RWPE2 (cell line): ENCODE data around the gene SPRY1.
A peak's percentile ranks its signal among the peaks of the same experiment; 100 is the strongest.

ENCODE experiments used
- ATAC-seq: fragments of 200-7000 bp; cut with Tn5 transposase; 3 replicates; pipeline ENCODE4 v1.9.1; 2021; ENCODE audit warnings: low read depth
- DNase-seq: peaks from one replicate; pipeline ENCODE4 v3.0.0-alpha.2; 2020; ENCODE audit warnings: low spot score
- H3K27ac ChIP-seq: fragments of 450-650 bp; 2 replicates; pipeline ENCODE4 v1.5.1; 2017; ENCODE audit warnings: mild to moderate bottlenecking; ENCODE audit not compliant: poor library complexity, severe bottlenecking
- H3K27me3 ChIP-seq: fragments of 250-450 bp; sonication (Bioruptor Pico); 2 replicates; pipeline ENCODE4 v1.5.1; 2021; ENCODE audit warnings: mild to moderate bottlenecking, moderate library complexity; ENCODE audit not compliant: insufficient read depth, poor library complexity, severe bottlenecking
- H3K36me3 ChIP-seq: fragments of 250-450 bp; sonication (Bioruptor Pico); 2 replicates; pipeline ENCODE4 v1.5.1; 2020; ENCODE audit warnings: low read depth, mild to moderate bottlenecking, moderate library complexity
- H3K4me1 ChIP-seq: fragments of 250-450 bp; sonication (Bioruptor Pico); 2 replicates; pipeline ENCODE4 v1.5.1; 2021; ENCODE audit warnings: mild to moderate bottlenecking, moderate library complexity; ENCODE audit not compliant: insufficient read depth, poor library complexity, severe bottlenecking
- H3K4me3 ChIP-seq: fragments of 250-450 bp; sonication (Bioruptor Pico); 2 replicates; pipeline ENCODE4 v1.5.1; 2021; ENCODE audit warnings: mild to moderate bottlenecking, moderate library complexity; ENCODE audit not compliant: severe bottlenecking
- H3K9me3 ChIP-seq: fragments of 250-450 bp; sonication (Bioruptor Pico); 2 replicates; pipeline ENCODE4 v1.5.1; 2021; ENCODE audit warnings: mild to moderate bottlenecking, moderate library complexity; ENCODE audit not compliant: severe bottlenecking
- CTCF ChIP-seq: fragments of 450-650 bp; IDR thresholded peaks from one replicate; pipeline ENCODE4 v1.5.1; 2017; ENCODE audit warnings: mild to moderate bottlenecking, moderate library complexity; ENCODE audit not compliant: poor library complexity, severe bottlenecking

SPRY1 gene

GRCh38 chr4:123449780-123450179 is 53.2 kb downstream of the SPRY1 start:
- H3K4me3 ChIP-seq, result no peak overlapping the region
- H3K27ac ChIP-seq, result no peak overlapping the region
- H3K9me3 ChIP-seq, result no peaks in the 10 kb centered on the region
- TF ChIP-seq CTCF, result no peak
- H3K27me3 ChIP-seq, result no peaks in the 10 kb centered on the region
- ATAC-seq (peak; percentile 54), DNase-seq (no peak)
- H3K36me3 ChIP-seq, result no peaks in the 10 kb centered on the region
- no peaks in the 10 kb centered on the region for H3K4me1 ChIP-seq

GRCh38 chr4:123450393-123450792 is 53.8 kb downstream of the SPRY1 start:
- ATAC-seq (no peak), DNase-seq (no peak)
- Histone ChIP-seq H3K4me3 (no peak overlapping the region), H3K36me3 (no peaks in the 10 kb centered on the region), H3K9me3 (no peaks in the 10 kb centered on the region), H3K27me3 (no peaks in the 10 kb centered on the region), H3K4me1 (no peaks in the 10 kb centered on the region), H3K27ac (no peak overlapping the region)
- no peak for TF ChIP-seq CTCF

GRCh38 chr4:123452616-123453015 is 56.0 kb downstream of the SPRY1 start:
- no peaks in the 10 kb centered on the region for H3K4me1 ChIP-seq
- DNase-seq, result peak; percentile 68
- no peaks in the 10 kb centered on the region for H3K36me3 ChIP-seq

GRCh38 chr4:123453061-123453680 is 56.6 kb downstream of the SPRY1 start:
- Histone ChIP-seq H3K4me1 (no peaks in the 10 kb centered on the region), H3K9me3 (no peaks in the 10 kb centered on the region), H3K4me3 (no peak overlapping the region), H3K27me3 (no peaks in the 10 kb centered on the region), H3K27ac (no peak overlapping the region), H3K36me3 (no peaks in the 10 kb centered on the region)
- DNase-seq (no peak), ATAC-seq (no peak)
- no peak for TF ChIP-seq CTCF

More at GRCh38 chr4:123452616-123453015, 56.0 kb downstream of the SPRY1 start:
- Histone ChIP-seq H3K27ac (no peak overlapping the region), H3K9me3 (no peaks in the 10 kb centered on the region), H3K4me3 (no peak overlapping the region), H3K27me3 (no peaks in the 10 kb centered on the region)
- TF ChIP-seq CTCF, result no peak
- ATAC-seq, result peak; percentile 89
